GM06990 (cell line): ENCODE measurements around the gene PFDN4.

Experiments
- DNase-seq: peaks from one replicate; pipeline ENCODE4 v3.0.0-alpha.2; 2011; ENCODE audit not compliant: insufficient read length; ENCODE audit errors: extremely low read depth
- H3K27me3 ChIP-seq: replicated peaks from 2 replicates; pipeline ENCODE4 v1.6.0; 2011; ENCODE audit warnings: low read length; ENCODE audit not compliant: control insufficient read depth, insufficient read depth
- H3K36me3 ChIP-seq: 2 replicates; pipeline ENCODE4 v1.5.1; 2011; ENCODE audit warnings: low read length; ENCODE audit not compliant: control insufficient read depth, insufficient read depth
- H3K4me3 ChIP-seq: replicated peaks from 2 replicates; pipeline ENCODE4 v1.5.1; 2011; ENCODE audit warnings: low read depth, mild to moderate bottlenecking, control low read depth, low read length
- CTCF ChIP-seq: IDR thresholded peaks from 2 replicates; pipeline ENCODE4 v1.5.1; 2011; ENCODE audit warnings: low read length, control low read depth, mild to moderate bottlenecking, inconsistent platforms; ENCODE audit not compliant: insufficient read depth, poor library complexity, severe bottlenecking

Gene PFDN4

GRCh38 chr20:54207743-54208547 lies at the start of gene PFDN4:
TSS of gene PFDN4 (plus strand) at chr20:54208087. CDS start at chr20:54208101, 14 bp downstream.
- H3K4me3 ChIP-seq: peak within 1 kb of the TSS; percentile 93
- no peaks in the 10 kb centered on the region for H3K27me3 ChIP-seq
- no peaks in the 10 kb centered on the region for H3K36me3 ChIP-seq
- TF ChIP-seq CTCF: peak; percentile 83
- DNase-seq: peak; percentile 92

- TF ChIP-seq CTCF: no peak
- Histone ChIP-seq H3K4me3 (no peak overlapping the region), H3K27me3 (no peaks in the 10 kb centered on the region; the same call in 1 of the 2 replicates), H3K36me3 (no peaks in the 10 kb centered on the region)
- no peak for DNase-seq
Observed at GRCh38 chr20:54158226-54158625, 49.7 kb upstream of the PFDN4 start.

- no peak for TF ChIP-seq CTCF
- no peak for DNase-seq
Observed at GRCh38 chr20:54158856-54159418, 49.0 kb upstream of the PFDN4 start.

GRCh38 chr20:54160065-54161007 lies 47.6 kb upstream of the PFDN4 start:
- DNase-seq: no peak
- H3K27me3 ChIP-seq: no peaks in the 10 kb centered on the region; the same call in 1 of the 2 replicates
- TF ChIP-seq CTCF: no peak
- H3K4me3 ChIP-seq: no peak overlapping the region
- H3K36me3 ChIP-seq: no peaks in the 10 kb centered on the region

More at GRCh38 chr20:54158856-54159418, 49.0 kb upstream of the PFDN4 start:
- H3K27me3 ChIP-seq: no peaks in the 10 kb centered on the region; the same call in 1 of the 2 replicates
- no peaks in the 10 kb centered on the region for H3K36me3 ChIP-seq
- H3K4me3 ChIP-seq: no peak overlapping the region

- no peak for TF ChIP-seq CTCF
- no peaks in the 10 kb centered on the region; the same call in 1 of the 2 replicates for H3K27me3 ChIP-seq
- DNase-seq: no peak
- no peak overlapping the region for H3K4me3 ChIP-seq
- no peaks in the 10 kb centered on the region for H3K36me3 ChIP-seq
Observed at GRCh38 chr20:54161008-54161820, 46.7 kb upstream of the PFDN4 start.
